ENCODE data around the gene TPCN1. TPM values are rescaled to one million over a fixed set of nuclear protein-coding genes. Genes with fewer than 3 reads are reported as not detected.

Gene TPCN1
- total RNA-seq, 1 experiment from 2014 or later = 13.5 TPM

DNA sequence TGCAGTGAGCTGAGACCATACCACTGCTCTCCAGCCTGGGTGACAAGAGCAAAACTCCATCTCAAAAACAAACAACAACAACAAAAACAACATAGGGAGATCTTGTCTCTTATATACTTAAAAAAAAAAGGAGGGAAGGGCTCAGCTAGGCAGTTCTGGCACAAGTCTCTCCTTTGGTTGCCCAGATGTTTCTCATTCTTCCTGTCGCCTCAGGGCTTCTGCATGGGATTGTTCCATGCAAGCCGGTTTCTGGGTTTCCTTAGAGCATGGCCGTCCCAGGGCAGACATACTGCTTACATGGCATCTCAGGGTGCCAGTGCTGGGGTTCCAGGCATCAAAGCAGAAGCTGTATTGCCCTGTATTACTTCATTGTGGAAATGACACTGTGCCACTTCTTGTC is 118.8 kb downstream of the TPCN1 start:
- Histone ChIP-seq H2AFZ (ENCODE audit: low read length) (no peak overlapping the region), H4K91ac (ENCODE audit: insufficient read length, low read depth, low read length) (no peak overlapping the region), H2BK5ac (ENCODE audit: insufficient read length, low read length) (no peak overlapping the region), H3K4me2 (ENCODE audit: insufficient read depth, insufficient read length, low read length) (no peak overlapping the region), H3K14ac (ENCODE audit: insufficient read depth, low read length) (no peak overlapping the region), H2AK5ac (ENCODE audit: insufficient read length, low read length) (no peak overlapping the region), H3K4me1 (ENCODE audit: insufficient read depth, low read length) (no peaks in the 10 kb centered on the region), H4K8ac (replicated peaks; ENCODE audit: insufficient read length, low read depth, low read length) (no peak overlapping the region), H3K27me3 (ENCODE audit: insufficient read depth, low read length) (no peaks in the 10 kb centered on the region), H2BK15ac (ENCODE audit: low read depth, low read length) (no peak overlapping the region), H3K9me3 (ENCODE audit: control insufficient read depth, low read depth, low read length) (no peaks in the 10 kb centered on the region), H2BK120ac (ENCODE audit: low read depth, low read length, poor library complexity, severe bottlenecking) (no peak overlapping the region), H3K9ac (ENCODE audit: extremely low read depth, insufficient read length, low read length) (no peak overlapping the region), H3K79me2 (ENCODE audit: insufficient read depth, low read length) (no peaks in the 10 kb centered on the region), H3K23me2 (ENCODE audit: insufficient read length, low read depth, low read length, poor library complexity, severe bottlenecking) (peaks cover 2% of the 10 kb centered on the region), H3K18ac (ENCODE audit: insufficient read length, low read depth, low read length) (no peak overlapping the region), H3K23ac (ENCODE audit: insufficient read length, low read depth, low read length) (no peak overlapping the region), H3K79me1 (ENCODE audit: insufficient read depth, low read depth, low read length, poor library complexity, severe bottlenecking) (no peaks in the 10 kb centered on the region), H3T11ph (ENCODE audit: low read length) (no peak overlapping the region), H4K20me1 (ENCODE audit: control insufficient read depth, insufficient read depth, insufficient read length) (no peaks in the 10 kb centered on the region), H2BK12ac (ENCODE audit: insufficient read length, low read depth, low read length) (no peak overlapping the region), H3K4ac (ENCODE audit: low read depth, low read length) (no peak overlapping the region), H3K56ac (ENCODE audit: insufficient read length, low read depth, low read length) (no peak overlapping the region), H3K27ac (ENCODE audit: insufficient read length, low read depth, low read length) (no peak overlapping the region), H4K5ac (ENCODE audit: insufficient read length, low read depth, low read length) (no peak overlapping the region), H2BK20ac (ENCODE audit: low read depth, low read length, poor library complexity, severe bottlenecking) (no peak overlapping the region)
- Mint-ChIP-seq H3K27me3 (ENCODE audit: low read depth) (peaks cover 10% of the 10 kb centered on the region), H3K36me3 (ENCODE audit: insufficient read depth in 1 of 3, low read depth in 3 of 3) (no peaks in the 10 kb centered on the region), H3K27ac (no peak overlapping the region), H3K4me1 (peaks cover 6 to 14% of the 10 kb centered on the region in 2 experiments), H3K9me3 (no peaks in the 10 kb centered on the region), H3K4me3 (no peak overlapping the region; a peak in 1 of 5 replicates)
- no CpG with 5 or more reads among the region's 3 CpGs for WGBS (ENCODE audit: extremely low coverage, insufficient read length, low lambda C conversion rate)
- DNase-seq = no peak
- TF ChIP-seq, protein P1, sequence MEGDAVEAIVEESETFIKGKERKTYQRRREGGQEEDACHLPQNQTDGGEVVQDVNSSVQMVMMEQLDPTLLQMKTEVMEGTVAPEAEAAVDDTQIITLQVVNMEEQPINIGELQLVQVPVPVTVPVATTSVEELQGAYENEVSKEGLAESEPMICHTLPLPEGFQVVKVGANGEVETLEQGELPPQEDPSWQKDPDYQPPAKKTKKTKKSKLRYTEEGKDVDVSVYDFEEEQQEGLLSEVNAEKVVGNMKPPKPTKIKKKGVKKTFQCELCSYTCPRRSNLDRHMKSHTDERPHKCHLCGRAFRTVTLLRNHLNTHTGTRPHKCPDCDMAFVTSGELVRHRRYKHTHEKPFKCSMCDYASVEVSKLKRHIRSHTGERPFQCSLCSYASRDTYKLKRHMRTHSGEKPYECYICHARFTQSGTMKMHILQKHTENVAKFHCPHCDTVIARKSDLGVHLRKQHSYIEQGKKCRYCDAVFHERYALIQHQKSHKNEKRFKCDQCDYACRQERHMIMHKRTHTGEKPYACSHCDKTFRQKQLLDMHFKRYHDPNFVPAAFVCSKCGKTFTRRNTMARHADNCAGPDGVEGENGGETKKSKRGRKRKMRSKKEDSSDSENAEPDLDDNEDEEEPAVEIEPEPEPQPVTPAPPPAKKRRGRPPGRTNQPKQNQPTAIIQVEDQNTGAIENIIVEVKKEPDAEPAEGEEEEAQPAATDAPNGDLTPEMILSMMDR (conservative IDR thresholded peaks at IDR 0.05) = no peak

All from H9 (cell line).